HepG2 (cell line): Measurements from ENCODE around the gene GALNT15. TPM values are rescaled to one million over a fixed set of nuclear protein-coding genes. Genes with fewer than 3 reads are reported as not detected.

ENCODE experiments used
- ATAC-seq: fragments of 200-7000 bp; cut with Tn5 transposase; 3 replicates; pipeline ENCODE4 v1.9.1; 2020; ENCODE audit warnings: mild to moderate bottlenecking, moderate library complexity
- BruUV-seq: library from RNA; stranded (reverse); fragments of 400-500 nt; replicated peaks from 2 replicates; lab custom pipeline; 2021; lab: Mats Ljungman, UMichigan
- CTCF ChIA-PET: fragments of 300-600 bp; formaldehyde crosslinking; extraction: SDS; loops from one replicate; lab custom pipeline; 2021; ENCODE audit warnings: low total read pairs, inconsistent platforms, low intra/inter-chr PET ratio; lab: Yijun Ruan, JAX
- POLR2A ChIA-PET: fragments of 350-600 bp; sonication (Branson Sonifier 250); formaldehyde crosslinking; loops from one replicate; lab custom pipeline; 2020; ENCODE audit warnings: antibody characterized with exemption, inconsistent platforms; lab: Yijun Ruan, JAX
- DNase-seq: peaks from one replicate; pipeline ENCODE4 v3.0.0-alpha.2; 2015; ENCODE audit warnings: low spot score
- FAIRE-seq: peaks from 3 replicates; lab custom pipeline; 2011; peaks lifted over from hg19 to GRCh38; lab: Jason Lieb, UNC
- H2AFZ ChIP-seq: one replicate; pipeline ENCODE4 v1.6.1; 2011; ENCODE audit warnings: low read length, inconsistent platforms
- H3K27ac ChIP-seq: fragments of 300-600 bp; 3 replicates; pipeline ENCODE4 v1.8.0; 2011; ENCODE audit warnings: mixed run types, mild to moderate bottlenecking, mixed read lengths, low read length, inconsistent platforms; ENCODE audit not compliant: insufficient read depth; ENCODE audit errors: extremely low read length
- H3K27me3 ChIP-seq, 2 experiments: fragments of 200-600 bp in 1 of 2; 2 replicates in 1 of 2; 3 replicates in 1 of 2; pipeline versions ENCODE4 v1.6.0 to v1.8.0; 2011; ENCODE audit warnings: low read length in 2 of 2, mild to moderate bottlenecking in 2 of 2, moderate library complexity in 2 of 2, inconsistent platforms in 1 of 2; ENCODE audit not compliant: insufficient read depth in 2 of 2, control insufficient read depth in 1 of 2
- H3K36me3 ChIP-seq, 2 experiments: fragments of 200-600 bp in 1 of 2; replicated peaks in 1 of 2; 2 replicates in 1 of 2; 3 replicates in 1 of 2; pipeline versions ENCODE4 v1.5.1 to v1.8.0; 2011; ENCODE audit warnings: low read length in 2 of 2, inconsistent platforms in 1 of 2; ENCODE audit not compliant: insufficient read depth in 2 of 2, control insufficient read depth in 1 of 2
- H3K4me1 ChIP-seq: 2 replicates; pipeline ENCODE4 v1.5.1; 2012; ENCODE audit warnings: low read length, inconsistent platforms; ENCODE audit not compliant: insufficient read depth
- H3K4me2 ChIP-seq: 2 replicates; pipeline ENCODE4 v1.6.0; 2011; ENCODE audit warnings: low read depth, low read length, inconsistent platforms
- H3K4me3 ChIP-seq, 3 experiments: fragments of 200-600 bp in 1 of 3; sonication (generic), shearing (Covaris generic) in 1 of 3; replicated peaks in 1 of 3; 2 replicates each; pipeline ENCODE4 v1.5.1; 2011 to 2016; ENCODE audit warnings: low read length in 3 of 3, inconsistent platforms in 2 of 3, low read depth in 2 of 3, mild to moderate bottlenecking in 2 of 3, control low read depth in 1 of 3, mixed read lengths in 1 of 3; ENCODE audit not compliant: insufficient read depth in 1 of 3
- H3K79me2 ChIP-seq: one replicate; pipeline ENCODE4 v1.6.1; 2011; ENCODE audit warnings: low read length, inconsistent platforms; ENCODE audit not compliant: insufficient read depth
- H3K9ac ChIP-seq: 2 replicates; pipeline ENCODE4 v1.6.0; 2011; ENCODE audit warnings: mild to moderate bottlenecking, low read depth, low read length, inconsistent platforms; ENCODE audit not compliant: insufficient read depth
- H3K9me3 ChIP-seq: 2 replicates; pipeline ENCODE4 v1.5.1; 2012; ENCODE audit warnings: mild to moderate bottlenecking, low read length
- H4K20me1 ChIP-seq: 2 replicates; pipeline ENCODE4 v1.6.0; 2011; ENCODE audit warnings: inconsistent platforms, mild to moderate bottlenecking, low read length, moderate library complexity; ENCODE audit not compliant: insufficient read depth
- FOSL2 ChIP-seq: sonication (generic); formaldehyde crosslinking; IDR thresholded peaks from 2 replicates; pipeline ENCODE4 v1.4.0; 2020; ENCODE audit warnings: missing genetic modification reagents
- GATA4 ChIP-seq: sonication (generic); IDR thresholded peaks from 2 replicates; pipeline ENCODE4 v1.6.1; 2016; ENCODE audit warnings: antibody characterized with exemption, low read depth, borderline replicate concordance
- GTF2F1 ChIP-seq: fragments of 150-350 bp; IDR thresholded peaks from 2 replicates; pipeline ENCODE4 v1.6.1; 2014; ENCODE audit warnings: low read length
- KDM6A ChIP-seq: IDR thresholded peaks from 2 replicates; pipeline ENCODE4 v1.6.1; 2016; ENCODE audit warnings: low read depth
- KIAA2018 ChIP-seq: sonication (generic); formaldehyde crosslinking; IDR thresholded peaks from 2 replicates; pipeline ENCODE4 v1.5.0; 2020; ENCODE audit warnings: mild to moderate bottlenecking, missing genetic modification reagents, borderline replicate concordance
- KLF15 ChIP-seq: sonication (generic); formaldehyde crosslinking; IDR thresholded peaks from 2 replicates; pipeline ENCODE4 v1.8.1; 2023; ENCODE audit warnings: borderline replicate concordance, mild to moderate bottlenecking, inconsistent platforms, missing genetic modification reagents, mixed read lengths
- MAFF ChIP-seq: IDR thresholded peaks from 2 replicates; pipeline ENCODE4 v1.6.1; 2011; ENCODE audit warnings: low read depth, low read length, improper control_type of control experiment
- ZBTB33 ChIP-seq: sonication (generic); formaldehyde crosslinking; IDR thresholded peaks from 2 replicates; pipeline ENCODE4 v1.4.0; 2020; ENCODE audit warnings: missing genetic modification reagents
- ZNF225 ChIP-seq: sonication (generic); formaldehyde crosslinking; IDR thresholded peaks from 2 replicates; pipeline ENCODE4 v1.4.0; 2020; ENCODE audit warnings: mild to moderate bottlenecking, missing genetic modification reagents
- ZNF597 ChIP-seq: sonication (generic); formaldehyde crosslinking; IDR thresholded peaks from 2 replicates; pipeline ENCODE4 v1.5.0; 2020; ENCODE audit warnings: missing genetic modification reagents
- ZNF776 ChIP-seq: sonication (generic); formaldehyde crosslinking; IDR thresholded peaks from 2 replicates; pipeline ENCODE4 v1.4.0; 2020; ENCODE audit warnings: mild to moderate bottlenecking, missing genetic modification reagents
- ZNF841 ChIP-seq: sonication (generic); formaldehyde crosslinking; IDR thresholded peaks from 2 replicates; pipeline ENCODE4 v1.8.1; 2023; ENCODE audit warnings: missing genetic modification reagents, borderline replicate concordance
- WGBS: methylation state at CpG from one replicate; pipeline ENCODE4 v1.1.6; 2017; ENCODE audit warnings: low lambda C conversion rate; 5-methylcytosine and 5-hydroxymethylcytosine counted together
- in situ Hi-C: cut with HindIII; loops from 2 replicates; pipeline ENCODE4 v1.10.0; 2017; ENCODE audit warnings: low pct_unique_long_range_greater_than_20kb; ENCODE audit not compliant: extremely low pct_ligation_motif_present
- intact Hi-C: fragments of 100-400 bp; cut with micrococcal nuclease; formaldehyde crosslinking; loops from one replicate; pipeline ENCODE4 v1.10.0; 2022; ENCODE audit not compliant: unreplicated experiment
- polyA plus RNA-seq, 8 experiments: library from polyadenylated mRNA; depleted of rRNA in 3 of 8; stranded (reverse) in 7 of 8; unstranded in 1 of 8; fragments of >200 nt; fragmentation: Illumina TruSeq in 4 of 8; extraction: Trizol in 4 of 8; gene quantifications; 2 replicates each; pipeline versions ENCODE4 v1.2.1 to v1.2.3, GENCODE V29; 2011 to 2016; ENCODE audit warnings: low read depth in 4 of 8, missing spikeins in 1 of 8, mixed read lengths in 1 of 8; ENCODE audit not compliant: insufficient read depth in 1 of 8
- total RNA-seq, 5 experiments: library from RNA; depleted of rRNA; stranded (reverse); fragments of >200 nt; fragmentation: Illumina TruSeq; extraction: Trizol; gene quantifications; 2 replicates each; pipeline ENCODE4 v1.2.3, GENCODE V29; 2016; ENCODE audit warnings: low read depth in 1 of 5

Gene GALNT15
- total and polyA plus RNA-seq, 2 of the 13 experiments (the other 11 are each of a cell fraction or from before 2014, with no cell fraction given): 0.02 to 0.04 TPM

GRCh38 chr3:16148783-16149182 lies 25.7 kb upstream of the GALNT15 start (continued):
- no peak for TF ChIP-seq KIAA2018 (CRISPR knock-in tag)
- no peak for TF ChIP-seq GTF2F1
- TF ChIP-seq KDM6A: no peak
- no peak for TF ChIP-seq MAFF

GRCh38 chr3:16150285-16150684 lies 24.2 kb upstream of the GALNT15 start:
- Histone ChIP-seq H3K4me3 (no peak overlapping the region), H3K4me2 (no peak overlapping the region), H3K27ac (no peak overlapping the region), H3K27me3 (peaks cover 0 to 2% of the 10 kb centered on the region in 2 experiments; a peak in 2 of 5 replicates), H3K79me2 (no peaks in the 10 kb centered on the region), H3K4me1 (no peaks in the 10 kb centered on the region), H3K36me3 (no peaks in the 10 kb centered on the region), H3K9me3 (peaks cover 6% of the 10 kb centered on the region; the same call in 1 of the 2 replicates), H2AFZ (no peak overlapping the region), H4K20me1 (no peaks in the 10 kb centered on the region), H3K9ac (no peak overlapping the region)
- in situ Hi-C loops: no loop called here
- BruUV-seq: no TSS peak
- ChIA-PET CTCF (no interaction called here), POLR2A (no interaction called here)
- intact Hi-C loops: no loop called here
- ATAC-seq (no peak), FAIRE-seq (no peak), DNase-seq (no peak)
- 39% methylated on average over 1 of the region's 1 CpG for WGBS
- TF ChIP-seq ZNF225 (CRISPR knock-in tag) (no peak), GATA4 (no peak), FOSL2 (CRISPR knock-in tag) (no peak), KLF15 (CRISPR knock-in tag) (no peak), ZNF841 (no peak), ZNF597 (CRISPR knock-in tag) (no peak), ZNF776 (CRISPR knock-in tag) (no peak), ZBTB33 (CRISPR knock-in tag) (no peak)
